Stimulated activated CD4-positive, alpha-beta T cell treated with anti-CD3 and anti-CD28 coated beads, Interleukin-2, amount 100 ng/mL, for 24 hours (primary cell): Measurements from ENCODE around the gene HSF4.
"Not testable (repeated sequence)": the region's sequence is repeated elsewhere in the genome, so short reads cannot be mapped to it uniquely, and the experiment has no call there.

ENCODE experiments used
- DNase-seq, 2 donors: peaks; one replicate each; pipeline ENCODE4 v3.0.0-alpha.2; 2020

Gene HSF4, protein sequence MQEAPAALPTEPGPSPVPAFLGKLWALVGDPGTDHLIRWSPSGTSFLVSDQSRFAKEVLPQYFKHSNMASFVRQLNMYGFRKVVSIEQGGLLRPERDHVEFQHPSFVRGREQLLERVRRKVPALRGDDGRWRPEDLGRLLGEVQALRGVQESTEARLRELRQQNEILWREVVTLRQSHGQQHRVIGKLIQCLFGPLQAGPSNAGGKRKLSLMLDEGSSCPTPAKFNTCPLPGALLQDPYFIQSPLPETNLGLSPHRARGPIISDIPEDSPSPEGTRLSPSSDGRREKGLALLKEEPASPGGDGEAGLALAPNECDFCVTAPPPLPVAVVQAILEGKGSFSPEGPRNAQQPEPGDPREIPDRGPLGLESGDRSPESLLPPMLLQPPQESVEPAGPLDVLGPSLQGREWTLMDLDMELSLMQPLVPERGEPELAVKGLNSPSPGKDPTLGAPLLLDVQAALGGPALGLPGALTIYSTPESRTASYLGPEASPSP

DNA sequence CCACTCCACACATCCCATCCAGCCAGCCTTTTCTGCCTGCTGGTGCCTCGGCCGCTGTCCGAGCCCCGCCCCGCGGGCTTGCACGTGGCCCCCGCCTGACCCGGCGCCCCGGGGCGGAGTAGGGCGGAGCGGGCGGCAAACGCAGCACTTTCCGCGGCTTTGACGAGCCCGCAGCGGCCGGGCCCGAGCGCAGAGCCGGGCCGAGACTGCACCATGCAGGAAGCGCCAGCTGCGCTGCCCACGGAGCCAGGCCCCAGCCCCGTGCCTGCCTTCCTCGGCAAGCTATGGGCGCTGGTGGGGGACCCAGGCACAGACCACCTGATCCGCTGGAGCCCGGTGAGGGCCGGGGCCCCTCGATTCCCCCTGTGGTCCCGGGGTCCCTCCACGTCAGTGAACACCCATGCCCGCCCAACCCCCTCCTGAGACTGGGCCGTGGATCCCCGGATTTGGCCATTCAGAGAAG, at the start of gene HSF4:
TSS of gene HSF4 (plus strand) at position 147 of the 463 bp plus-strand sequence. CDS start at position 214, 67 bp downstream.
- no peak for DNase-seq

GRCh38 chr16:67114793-67115192, 49.8 kb upstream of the HSF4 start:
- DNase-seq: no peak

DNA sequence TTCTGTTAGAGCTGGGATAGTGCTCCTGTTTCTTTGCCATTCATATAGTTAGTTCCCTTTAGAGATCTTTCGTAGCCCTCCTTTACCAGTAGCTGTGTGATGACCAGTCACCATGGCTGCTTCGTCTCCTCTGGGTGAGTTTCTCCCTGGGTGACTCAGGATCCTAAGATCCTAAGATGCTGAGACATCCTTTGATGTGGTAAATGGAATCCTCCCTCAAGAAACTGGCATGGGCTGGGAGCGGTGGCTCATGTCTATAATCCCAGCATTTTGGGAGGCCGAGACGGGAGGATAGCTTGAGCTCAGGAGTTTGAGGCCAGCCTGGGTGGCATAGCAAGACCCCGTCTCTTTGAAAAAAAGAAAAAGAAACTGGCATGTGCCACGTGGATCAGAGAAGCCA, 48.9 kb upstream of the HSF4 start:
- no peak for DNase-seq

GRCh38 chr16:67116388-67117311, 47.9 kb upstream of the HSF4 start:
- no peak for DNase-seq

DNA sequence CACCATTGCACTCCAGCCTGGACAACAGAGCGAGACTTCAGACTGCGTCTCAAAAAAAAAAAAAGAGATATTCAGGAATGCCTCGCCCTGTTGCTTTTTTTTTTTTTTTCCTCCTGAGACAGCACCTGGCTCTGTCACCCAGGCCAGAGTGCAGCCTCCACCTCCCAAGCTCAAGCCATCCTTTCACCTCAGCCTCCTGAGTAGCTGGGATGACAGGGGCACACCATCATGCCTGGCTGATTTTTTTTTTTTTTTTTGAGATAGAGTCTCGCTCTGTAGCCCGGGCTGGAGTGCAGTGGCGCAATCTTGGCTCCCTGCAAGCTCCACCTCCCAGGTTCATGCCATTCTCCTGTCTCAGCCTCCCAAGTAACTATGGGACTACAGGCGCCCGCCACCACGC, 46.8 kb upstream of the HSF4 start:
- DNase-seq: no peak

GRCh38 chr16:67120025-67120424, 44.5 kb upstream of the HSF4 start:
- DNase-seq: no peak

GRCh38 chr16:67122799-67123198, 41.7 kb upstream of the HSF4 start:
- DNase-seq: not testable (repeated sequence)

- no peak for DNase-seq
Measured at GRCh38 chr16:67128417-67128816, 36.1 kb upstream of the HSF4 start.

- no peak for DNase-seq
Measured at GRCh38 chr16:67128887-67129286, 35.7 kb upstream of the HSF4 start.

DNA sequence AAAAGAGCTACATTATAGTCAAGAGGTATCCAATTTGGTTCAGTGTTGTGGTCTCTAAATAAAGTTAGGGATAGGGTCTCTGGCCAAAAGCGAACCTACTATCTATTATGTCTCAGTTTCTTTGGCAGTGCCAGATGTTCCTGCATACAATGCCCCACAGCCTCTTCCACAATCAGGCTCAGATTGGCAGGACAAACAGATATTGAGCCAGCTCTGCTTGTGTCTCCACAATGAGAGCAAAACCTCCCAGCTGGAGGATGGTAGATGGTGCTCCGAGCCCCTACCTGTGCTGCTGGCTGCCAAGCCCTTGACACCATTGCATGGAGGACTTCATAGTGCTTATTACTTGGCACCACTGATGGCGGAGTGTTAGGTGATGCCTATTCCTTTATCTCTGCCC, 35.1 kb upstream of the HSF4 start:
- no peak for DNase-seq

DNA sequence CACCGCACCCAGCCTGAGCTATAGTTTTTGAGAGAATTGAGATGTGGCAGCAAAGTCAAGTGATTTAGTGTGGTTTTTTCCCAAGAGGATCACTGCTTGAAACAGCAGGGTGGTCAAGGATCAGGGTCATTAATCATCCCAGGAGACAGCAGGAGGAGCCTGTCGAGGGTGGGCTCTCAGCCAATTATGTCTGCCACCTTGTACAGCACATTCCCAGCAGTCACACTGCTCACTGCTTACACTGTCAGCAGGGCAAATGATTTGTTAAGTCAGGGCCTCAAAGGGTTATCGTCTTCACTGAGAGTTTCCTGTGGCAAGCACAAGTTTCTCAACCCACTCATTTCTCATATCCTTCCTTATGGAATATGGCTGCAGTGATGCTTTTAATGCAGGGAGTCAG, 26.9 kb upstream of the HSF4 start:
- DNase-seq: no peak

DNA sequence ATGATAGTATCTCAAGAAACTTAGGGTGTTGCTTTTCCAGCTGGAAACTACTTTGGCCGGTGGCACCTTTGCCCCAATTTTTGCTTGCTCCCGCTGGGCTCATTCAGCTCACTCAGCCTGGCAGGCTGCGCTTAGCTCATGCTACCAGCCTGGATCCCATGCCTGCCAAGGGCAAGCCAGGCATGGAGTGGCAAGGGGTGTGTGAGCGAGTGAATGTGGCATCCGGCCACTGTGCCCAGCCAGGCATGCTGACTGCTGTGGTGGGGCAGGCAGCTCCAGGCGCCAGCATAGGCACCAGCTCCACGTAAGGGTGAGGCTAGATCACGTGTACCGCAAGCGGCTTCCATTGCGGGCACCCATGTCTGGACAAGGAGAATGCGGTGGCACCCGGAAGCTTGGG, 23.2 kb upstream of the HSF4 start:
- no peak for DNase-seq

DNA sequence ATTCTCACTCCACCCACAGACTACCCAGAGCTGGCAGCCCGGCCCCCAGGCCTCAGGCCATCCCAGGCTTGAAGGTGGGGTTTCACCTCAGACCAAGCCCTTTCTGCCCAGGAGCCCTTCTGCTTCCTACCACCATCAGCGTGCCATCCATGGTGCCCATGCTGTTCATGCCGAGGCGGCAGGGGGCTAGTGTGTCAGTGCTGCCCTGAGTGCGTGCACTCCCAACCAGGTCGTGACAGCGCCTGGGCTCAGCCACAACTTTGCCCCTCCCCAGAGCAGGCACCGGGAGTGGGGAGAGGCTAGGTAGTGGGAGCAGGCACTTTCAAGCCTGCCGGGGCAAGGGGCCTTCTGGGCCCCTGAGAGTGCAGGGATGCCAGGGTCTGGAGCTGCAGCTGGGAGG, 22.2 kb upstream of the HSF4 start:
- DNase-seq: no peak

DNA sequence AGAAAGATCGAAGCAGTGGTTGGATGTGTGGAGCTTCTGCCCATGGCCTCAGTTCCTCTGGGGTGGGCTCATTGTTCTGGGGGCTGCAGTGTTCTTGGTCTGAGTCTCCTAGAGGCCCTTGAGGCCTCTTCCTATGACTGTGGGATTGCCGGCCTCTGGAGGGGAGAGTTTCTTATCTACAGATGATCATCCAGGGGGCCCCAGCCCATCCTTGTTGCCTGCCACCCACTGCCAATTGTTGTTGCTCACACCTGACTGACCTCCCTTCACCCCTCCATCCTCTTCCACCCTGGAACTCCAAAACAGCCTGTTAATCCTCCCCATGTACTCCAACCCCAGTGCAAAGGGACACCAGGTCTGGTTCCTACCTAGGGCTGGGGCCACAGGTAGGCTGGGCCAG, 19.6 kb upstream of the HSF4 start:
- DNase-seq: no peak

DNA sequence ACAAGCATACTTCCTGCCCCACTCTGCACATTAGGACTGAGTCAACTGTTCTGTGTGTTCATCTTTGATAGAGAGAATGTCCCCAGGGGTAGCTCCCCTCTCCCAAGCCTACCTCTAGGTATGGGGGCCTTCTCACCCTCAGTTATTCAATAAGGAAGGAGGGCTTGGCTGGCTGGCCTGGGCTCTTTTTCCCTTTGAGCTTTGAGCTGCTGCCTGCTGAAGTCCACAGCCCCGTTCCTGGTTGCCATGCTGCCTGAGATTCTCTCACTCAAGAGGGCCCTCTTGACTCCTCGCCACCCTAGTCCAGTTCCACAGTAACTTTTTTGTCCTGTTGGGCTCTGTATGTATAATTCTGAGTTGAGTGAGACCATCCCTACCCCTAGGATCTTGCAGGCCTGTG, 18.8 kb upstream of the HSF4 start:
- no peak for DNase-seq

DNA sequence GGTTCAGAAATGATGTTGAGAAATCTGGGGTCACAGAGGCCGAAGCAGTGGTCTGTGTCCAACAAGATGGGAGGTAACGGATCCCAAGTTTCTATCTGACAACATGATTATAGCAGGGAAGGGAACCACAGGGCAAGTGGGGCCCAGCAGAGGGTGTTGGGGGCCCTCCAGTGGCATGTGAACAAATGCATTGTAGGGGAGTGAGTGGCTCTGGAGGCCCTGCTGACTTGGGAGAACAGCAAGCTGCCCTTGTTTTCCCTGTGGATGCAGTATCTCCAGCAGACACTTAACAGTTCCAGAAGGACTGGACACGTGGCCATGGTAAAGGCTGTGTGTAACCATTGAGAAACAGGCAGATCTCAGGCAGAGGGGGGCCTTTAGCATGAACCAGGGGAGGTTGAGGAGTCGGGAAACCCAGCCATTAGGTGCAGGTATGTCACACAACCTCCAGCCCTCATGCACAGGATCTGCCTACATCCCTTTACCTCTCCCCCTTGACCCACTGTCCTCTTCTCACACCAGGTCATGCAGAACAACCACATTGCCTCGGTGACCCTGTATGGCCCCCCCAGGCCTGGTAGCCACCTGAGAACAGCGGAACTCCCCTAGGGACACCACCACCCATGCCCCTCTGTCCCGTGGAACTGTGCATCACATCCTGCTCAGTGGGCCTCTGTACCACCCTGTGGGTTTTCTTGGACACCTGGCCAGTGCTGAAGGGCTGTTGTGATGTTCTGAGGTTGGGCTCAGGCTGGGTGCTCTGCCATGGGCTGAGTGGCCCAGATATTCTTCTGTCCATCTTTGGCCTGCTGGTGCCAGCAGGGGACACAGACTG, 17.8 kb upstream of the HSF4 start:
- no peak for DNase-seq

GRCh38 chr16:67147437-67148140, 17.0 kb upstream of the HSF4 start:
- no peak for DNase-seq

- DNase-seq: no peak
Measured at GRCh38 chr16:67148221-67148620, 16.3 kb upstream of the HSF4 start.

- no peak for DNase-seq
Measured at GRCh38 chr16:67148656-67149275, 15.8 kb upstream of the HSF4 start.

GRCh38 chr16:67149276-67150046, 15.1 kb upstream of the HSF4 start:
- no peak for DNase-seq
